ENCODE results near the gene SSUH2.
A peak's percentile ranks its signal among the peaks of the same experiment; 100 is the strongest.

The SSUH2 gene

GRCh38 chr3:8635631-8636030 lies 9.0 kb downstream of the SSUH2 start:
- no peak for TF ChIP-seq CTCF (IDR thresholded peaks at IDR 0.05; ENCODE audit: borderline replicate concordance, control extremely low read depth, extremely low read depth, insufficient read depth, missing control alignments)
- no peak for DNase-seq (ENCODE audit: low spot score)
- in situ Hi-C loops (cut with MboI; ENCODE audit: low sequenced_read_pairs, unreplicated experiment) = no loop called here

- DNase-seq (ENCODE audit: low spot score) = no peak
- no peak for TF ChIP-seq CTCF (IDR thresholded peaks at IDR 0.05; ENCODE audit: borderline replicate concordance, control extremely low read depth, extremely low read depth, insufficient read depth, missing control alignments)
- in situ Hi-C loops (cut with MboI; ENCODE audit: low sequenced_read_pairs, unreplicated experiment) = no loop called here
These were observed 9.5 kb downstream of the SSUH2 start for GRCh38 chr3:8635125-8635524.

GRCh38 chr3:8632402-8633237 lies 12.0 kb downstream of the SSUH2 start:
- in situ Hi-C loops (cut with MboI; ENCODE audit: low sequenced_read_pairs, unreplicated experiment) = no loop called here
- no peak for TF ChIP-seq CTCF (IDR thresholded peaks at IDR 0.05; ENCODE audit: borderline replicate concordance, control extremely low read depth, extremely low read depth, insufficient read depth, missing control alignments)
- no peak for DNase-seq (ENCODE audit: low spot score)

- in situ Hi-C loops (cut with MboI; ENCODE audit: low sequenced_read_pairs, unreplicated experiment) = no loop called here
- no peak for DNase-seq (ENCODE audit: low spot score)
- TF ChIP-seq CTCF (IDR thresholded peaks at IDR 0.05; ENCODE audit: borderline replicate concordance, control extremely low read depth, extremely low read depth, insufficient read depth, missing control alignments) = no peak
These were observed 12.9 kb downstream of the SSUH2 start for GRCh38 chr3:8631661-8632060.

- TF ChIP-seq CTCF (IDR thresholded peaks at IDR 0.05; ENCODE audit: borderline replicate concordance, control extremely low read depth, extremely low read depth, insufficient read depth, missing control alignments) = no peak
- peak; percentile 80 for DNase-seq (ENCODE audit: low spot score)
- in situ Hi-C loops (cut with MboI; ENCODE audit: low sequenced_read_pairs, unreplicated experiment) = loop anchor here (10.0 kb wide), 1 partner anchor 175 kb away; no protein-coding TSS in a partner anchor
These were observed 15.2 kb downstream of the SSUH2 start for GRCh38 chr3:8629151-8630021.

GRCh38 chr3:8627949-8628348 lies 16.6 kb downstream of the SSUH2 start:
- no peak for TF ChIP-seq CTCF (IDR thresholded peaks at IDR 0.05; ENCODE audit: borderline replicate concordance, control extremely low read depth, extremely low read depth, insufficient read depth, missing control alignments)
- in situ Hi-C loops (cut with MboI; ENCODE audit: low sequenced_read_pairs, unreplicated experiment) = loop anchor here (10.0 kb wide), 1 partner anchor 173 kb away; no protein-coding TSS in a partner anchor
- no peak for DNase-seq (ENCODE audit: low spot score)
